GM21723 (cell line): ENCODE data around the gene MUC15.

Experiments
- ATAC-seq: cut with Tn5 transposase; IDR thresholded peaks from one replicate; pipeline ENCODE4 v1.9.1; 2021; ENCODE audit warnings: mild to moderate bottlenecking, moderate library complexity; ENCODE audit not compliant: unreplicated experiment

The MUC15 gene

GRCh38 chr11:26575946-26576345, 3.9 kb upstream of the MUC15 start:
- ATAC-seq: no peak

GRCh38 chr11:26573896-26574295, 1.8 kb upstream of the MUC15 start:
- ATAC-seq: no peak

DNA sequence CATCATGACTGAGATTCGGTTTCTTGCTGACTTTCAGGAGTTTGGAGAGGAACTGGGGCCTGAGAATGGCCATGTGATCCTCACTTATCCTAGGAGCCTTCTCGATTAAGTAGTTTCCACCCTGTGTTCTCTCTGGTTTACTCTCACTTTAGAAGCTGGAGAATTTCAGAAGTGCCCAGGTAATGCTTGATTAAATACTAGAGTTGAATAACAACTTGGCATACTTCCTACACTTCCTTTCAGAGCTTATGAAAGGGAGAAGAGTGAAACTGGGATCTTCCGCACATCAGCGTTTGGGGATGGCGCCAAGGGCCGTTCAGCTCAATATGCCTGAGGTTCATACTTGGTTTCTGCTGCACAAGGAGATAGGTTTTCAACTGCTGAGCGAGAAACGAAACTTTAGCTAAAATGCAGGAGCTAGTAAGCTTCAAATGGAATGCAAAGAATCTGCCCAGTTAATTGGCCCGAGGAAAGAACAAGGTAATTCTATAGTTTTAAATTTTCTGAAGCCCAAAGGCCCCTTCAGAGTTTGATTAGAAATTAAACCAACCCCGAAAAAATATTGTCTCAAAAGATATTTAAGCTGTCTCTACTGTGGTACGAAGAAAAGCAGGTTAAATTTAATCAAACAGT, 823 bp upstream of the MUC15 start:
- no peak for ATAC-seq

- ATAC-seq: no peak
These were observed 2.4 kb downstream of the MUC15 start for GRCh38 chr11:26569646-26570045.

DNA sequence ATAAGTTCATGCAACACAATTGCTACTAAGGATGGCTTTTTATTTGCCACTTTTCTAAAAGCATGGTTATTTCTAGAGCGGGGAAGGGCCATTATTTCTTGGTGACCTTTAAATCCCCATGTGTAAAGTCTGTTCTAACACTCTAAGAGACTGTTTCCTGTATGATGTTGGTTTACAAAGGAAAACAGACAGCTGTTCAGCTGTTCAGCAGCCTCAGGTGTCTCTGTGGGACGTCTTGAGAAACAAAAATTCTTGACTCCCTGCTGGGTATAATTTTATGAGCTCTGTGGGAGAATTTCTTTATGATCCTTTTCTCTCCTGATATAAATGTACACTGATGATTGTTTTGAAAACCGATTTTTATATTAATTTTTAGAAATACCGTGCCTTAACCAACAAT, 13.9 kb downstream of the MUC15 start:
- no peak for ATAC-seq

GRCh38 chr11:26557666-26558065, 14.4 kb downstream of the MUC15 start:
- no peak for ATAC-seq

- ATAC-seq: no peak
These were observed 15.5 kb downstream of the MUC15 start for GRCh38 chr11:26556582-26556981.

DNA sequence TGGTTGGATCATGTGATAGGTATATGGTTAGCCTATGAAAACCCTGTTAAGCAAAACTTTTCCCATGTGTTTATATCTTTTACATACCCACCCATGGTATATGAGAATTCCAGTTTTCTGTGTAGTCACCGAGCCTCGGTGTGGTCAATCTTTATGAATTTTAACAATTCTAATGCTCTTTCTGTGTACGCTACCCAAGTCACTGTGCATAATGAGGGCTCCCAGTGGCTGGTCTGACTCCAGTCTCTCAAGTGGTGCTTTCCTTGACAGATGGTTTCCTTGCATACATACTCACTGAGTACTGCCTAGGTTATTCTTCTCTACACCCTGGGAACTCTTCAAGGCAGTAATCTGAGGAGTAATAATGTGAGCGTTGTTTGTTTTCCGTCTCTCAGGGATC, 17.6 kb downstream of the MUC15 start:
- no peak for ATAC-seq

DNA sequence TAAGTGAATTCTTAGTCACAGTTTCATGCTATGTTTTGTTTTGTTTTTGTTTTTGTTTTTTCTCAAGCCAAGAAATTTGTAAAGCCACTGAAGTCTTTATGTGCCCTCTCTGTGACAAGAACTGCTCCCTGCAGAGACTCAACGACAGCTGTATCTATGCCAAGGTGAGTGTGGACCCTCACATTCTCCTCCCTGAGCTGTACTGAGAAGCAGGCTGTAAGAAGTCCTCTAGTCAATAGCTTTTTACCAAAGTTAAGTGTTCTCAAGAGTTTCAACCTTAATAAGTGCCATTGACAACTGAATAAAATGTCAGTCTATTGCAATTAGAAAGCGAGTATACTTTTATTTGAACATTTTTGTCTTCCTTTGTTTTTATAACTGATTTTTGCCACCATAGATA, 18.9 kb downstream of the MUC15 start:
- no peak for ATAC-seq

- ATAC-seq: no peak
These were observed 20.8 kb downstream of the MUC15 start for GRCh38 chr11:26551186-26551801.

GRCh38 chr11:26550022-26550421, 22.0 kb downstream of the MUC15 start:
- no peak for ATAC-seq

DNA sequence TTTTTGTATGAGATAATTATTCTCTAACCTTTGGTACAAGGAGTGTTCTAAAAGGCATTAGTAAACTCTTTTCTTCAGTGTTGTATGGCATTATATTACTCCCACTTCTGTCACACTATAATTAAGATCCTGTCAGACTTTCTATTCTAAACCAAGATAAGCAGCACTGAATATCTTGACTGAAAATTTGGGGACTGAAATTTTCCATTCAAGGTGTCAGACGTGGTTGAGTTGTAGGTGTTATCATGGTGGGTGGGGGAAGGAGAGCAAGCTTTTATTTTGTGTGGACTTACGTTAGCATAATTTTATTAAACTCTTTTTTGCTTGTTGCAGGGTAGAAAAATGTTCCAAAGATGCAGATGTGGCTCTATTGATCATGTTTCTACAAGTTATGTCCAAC, 22.9 kb downstream of the MUC15 start:
- no peak for ATAC-seq

DNA sequence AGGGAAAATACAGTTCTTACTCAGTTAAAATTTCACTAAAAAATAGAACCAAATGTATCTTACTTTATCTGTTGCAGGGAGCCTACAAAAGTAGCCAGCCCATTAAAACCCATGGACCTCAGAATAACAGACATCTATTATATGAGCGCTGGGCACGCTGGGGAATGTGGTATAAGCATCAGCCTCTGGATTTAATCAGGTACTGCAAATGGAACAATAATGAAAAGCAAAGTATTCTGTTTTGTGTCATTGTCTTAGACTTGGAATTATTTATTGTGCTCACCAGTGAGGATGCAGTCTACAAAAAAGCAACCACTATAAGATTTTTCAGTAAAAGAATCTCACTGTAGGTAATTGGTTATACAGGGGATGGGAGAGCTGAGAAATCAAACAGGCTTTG, 30.2 kb downstream of the MUC15 start:
- ATAC-seq: no peak

- no peak for ATAC-seq
These were observed 32.5 kb downstream of the MUC15 start for GRCh38 chr11:26539517-26539916.

GRCh38 chr11:26537341-26537740, 34.7 kb downstream of the MUC15 start:
- no peak for ATAC-seq

DNA sequence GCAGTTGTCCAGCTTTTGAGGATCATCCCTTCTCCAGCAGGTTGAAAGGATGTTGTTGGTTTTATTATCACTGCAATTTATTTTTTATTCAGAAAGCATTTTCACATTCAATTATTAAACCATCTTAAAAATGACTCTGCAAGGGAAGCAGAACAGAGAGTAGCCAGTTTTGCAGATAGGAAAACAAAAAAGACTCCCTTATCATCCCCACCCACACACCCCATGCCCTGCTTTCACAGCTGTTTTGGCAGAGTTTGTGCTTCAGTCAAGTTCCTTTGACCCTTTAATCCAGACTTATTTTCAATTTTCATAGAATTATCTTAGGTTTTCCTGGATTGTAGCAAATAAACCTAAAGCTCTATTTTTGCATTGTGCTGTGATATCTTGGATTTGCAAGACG, 44.4 kb downstream of the MUC15 start:
- ATAC-seq: no peak

GRCh38 chr11:26522912-26523610, 49.0 kb downstream of the MUC15 start:
- no peak for ATAC-seq

DNA sequence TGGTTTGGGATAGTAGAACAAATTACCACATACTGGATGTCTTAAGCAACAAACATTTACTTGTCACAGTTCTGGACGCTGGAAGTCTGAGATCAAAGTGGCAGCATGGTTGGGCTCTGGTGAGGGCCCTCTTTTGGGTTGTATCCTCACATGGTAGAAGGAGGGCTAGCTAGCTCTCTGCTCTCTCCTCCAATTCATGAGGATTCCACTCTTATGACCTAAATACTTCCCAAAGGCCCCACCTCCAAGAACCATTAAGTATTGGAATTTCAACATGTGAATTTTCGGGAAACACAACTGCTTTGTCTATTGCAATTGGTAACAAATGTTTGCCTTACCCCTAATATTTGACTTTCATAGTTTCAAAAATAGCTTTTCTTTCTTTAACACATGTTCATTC, 52.6 kb downstream of the MUC15 start:
- ATAC-seq: no peak

GRCh38 chr11:26512196-26512595, 59.9 kb downstream of the MUC15 start:
- ATAC-seq: no peak

GRCh38 chr11:26510756-26511155, 61.3 kb downstream of the MUC15 start:
- ATAC-seq: no peak

- no peak for ATAC-seq
These were observed 61.9 kb downstream of the MUC15 start for GRCh38 chr11:26510164-26510563.
